Measurements from ENCODE around the gene HNRNPF. TPM values are rescaled to one million over a fixed set of nuclear protein-coding genes. Genes with fewer than 3 reads are reported as not detected.

Gene HNRNPF
- total RNA-seq, 6 experiments from 2014 or later, result 133 to 164 (median 159) TPM

DNA sequence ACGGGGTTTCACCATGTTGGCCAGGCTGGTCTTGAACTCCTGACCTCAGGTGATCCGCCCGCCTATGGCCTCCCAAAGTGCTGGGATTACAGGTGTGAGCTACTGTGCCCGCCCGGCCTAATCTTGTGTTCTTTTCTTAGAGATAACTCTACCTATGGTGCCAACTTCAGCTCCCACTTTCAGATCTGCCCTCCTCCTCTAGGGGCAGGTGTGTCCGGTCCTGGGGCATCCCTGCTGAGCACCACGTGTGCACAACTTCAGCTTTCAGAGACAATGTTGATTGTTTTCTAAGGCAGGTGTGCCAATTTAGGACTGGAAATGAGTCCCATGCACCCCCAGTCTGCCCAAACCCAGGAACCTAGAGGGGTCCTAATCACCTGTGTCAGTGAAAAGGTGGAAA lies 56.0 kb downstream of the HNRNPF start:
- Mint-ChIP-seq H3K9me3 (no peaks in the 10 kb centered on the region), H3K4me3 (no peak overlapping the region), H3K36me3 (ENCODE audit: low read depth) (no peaks in the 10 kb centered on the region), H3K4me1 (ENCODE audit: low read depth) (peaks cover 20% of the 10 kb centered on the region), H3K27me3 (ENCODE audit: insufficient read depth) (peaks cover 29% of the 10 kb centered on the region), H3K27ac (no peak overlapping the region)
- DNase-seq, result no peak
- no peak for TF ChIP-seq CTCF (IDR thresholded peaks at IDR 0.05)

DNA sequence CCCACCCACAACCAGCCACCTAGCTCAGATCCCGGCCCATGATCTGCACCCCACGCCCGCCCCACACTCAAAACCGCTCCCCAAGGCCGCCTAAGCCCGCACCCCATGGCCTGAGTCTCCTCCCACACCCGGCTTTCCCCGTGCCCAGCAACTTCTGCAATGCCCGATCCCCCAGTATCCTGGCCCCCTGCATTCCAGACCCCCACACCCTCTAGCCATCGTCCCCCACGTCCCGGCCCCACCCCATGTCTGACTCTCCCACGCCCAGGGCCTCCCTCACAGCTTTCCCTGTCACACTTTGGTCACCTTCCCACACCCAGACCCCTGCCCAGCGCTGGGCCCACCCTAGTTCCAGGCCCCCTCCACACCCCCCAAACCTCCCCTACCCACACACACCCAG lies 57.7 kb downstream of the HNRNPF start:
- H3K4me1 Mint-ChIP-seq (ENCODE audit: low read depth), result peaks cover 16% of the 10 kb centered on the region
- H3K27me3 Mint-ChIP-seq (ENCODE audit: insufficient read depth), result peaks cover 29% of the 10 kb centered on the region
- no peaks in the 10 kb centered on the region for H3K36me3 Mint-ChIP-seq (ENCODE audit: low read depth)
- no peak overlapping the region for H3K27ac Mint-ChIP-seq
- TF ChIP-seq CTCF (IDR thresholded peaks at IDR 0.05), result no peak
- H3K9me3 Mint-ChIP-seq, result no peaks in the 10 kb centered on the region
- no peak for DNase-seq
- no peak overlapping the region for H3K4me3 Mint-ChIP-seq

DNA sequence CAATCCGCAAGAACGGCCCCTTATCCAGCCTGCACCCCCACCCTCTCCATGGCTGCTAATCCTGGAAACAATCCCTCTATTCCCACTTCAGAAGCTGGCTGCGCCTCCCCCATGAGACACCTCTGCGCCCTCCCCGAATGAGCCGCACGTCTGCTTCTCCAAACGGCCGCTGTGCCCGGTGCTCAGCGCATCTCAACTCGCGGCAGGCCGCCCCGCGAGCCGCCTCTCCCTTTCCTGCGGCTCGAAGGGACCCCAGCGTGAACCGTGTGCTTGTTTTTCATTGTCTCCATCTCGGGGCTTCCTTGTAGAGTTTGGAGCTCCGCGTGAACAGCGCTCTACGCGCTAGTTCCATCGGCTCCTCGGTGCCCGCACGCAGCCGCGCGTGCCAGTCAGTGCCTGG lies 58.3 kb downstream of the HNRNPF start:
- H3K4me3 Mint-ChIP-seq, result no peak overlapping the region
- no peaks in the 10 kb centered on the region for H3K9me3 Mint-ChIP-seq
- peaks cover 10% of the 10 kb centered on the region for H3K4me1 Mint-ChIP-seq (ENCODE audit: low read depth)

DNA sequence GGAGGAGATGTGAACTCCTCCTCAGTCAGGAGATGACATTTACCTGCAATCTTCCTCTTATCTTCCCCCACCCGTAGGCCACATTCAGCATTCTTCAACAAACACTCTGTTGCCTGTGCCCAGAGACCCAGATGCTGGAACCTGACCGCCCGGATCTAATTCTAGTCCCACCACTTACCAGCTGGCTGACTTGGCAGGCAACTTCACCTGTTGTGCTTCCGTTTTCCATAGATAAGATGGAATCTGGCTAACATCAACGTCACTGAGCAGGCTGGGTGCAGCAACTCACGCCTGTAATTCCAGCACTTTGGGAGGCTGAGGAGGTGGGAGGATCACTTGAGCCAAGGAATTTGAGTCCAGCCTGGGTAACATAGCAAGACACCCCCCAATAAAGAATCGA lies 58.8 kb downstream of the HNRNPF start:
- DNase-seq, result no peak
- Mint-ChIP-seq H3K4me1 (ENCODE audit: low read depth) (peaks cover 8% of the 10 kb centered on the region; the same call in 1 of the 2 replicates), H3K36me3 (ENCODE audit: low read depth) (no peaks in the 10 kb centered on the region), H3K4me3 (no peak overlapping the region), H3K27me3 (ENCODE audit: insufficient read depth) (peaks cover 24% of the 10 kb centered on the region), H3K9me3 (no peaks in the 10 kb centered on the region), H3K27ac (no peak overlapping the region)
- TF ChIP-seq CTCF (IDR thresholded peaks at IDR 0.05), result no peak

More for the DNA sequence above, 58.3 kb downstream of the HNRNPF start:
- no peak for TF ChIP-seq CTCF (IDR thresholded peaks at IDR 0.05)
- no peaks in the 10 kb centered on the region for H3K36me3 Mint-ChIP-seq (ENCODE audit: low read depth)
- DNase-seq, result no peak
- no peak overlapping the region for H3K27ac Mint-ChIP-seq
- peaks cover 26% of the 10 kb centered on the region for H3K27me3 Mint-ChIP-seq (ENCODE audit: insufficient read depth)

- no peaks in the 10 kb centered on the region for H3K9me3 Mint-ChIP-seq
- TF ChIP-seq CTCF (IDR thresholded peaks at IDR 0.05), result peak; percentile 94
- H3K27ac Mint-ChIP-seq, result no peak overlapping the region
- H3K27me3 Mint-ChIP-seq (ENCODE audit: insufficient read depth), result peaks cover 23% of the 10 kb centered on the region
- no peak overlapping the region for H3K4me3 Mint-ChIP-seq
- H3K36me3 Mint-ChIP-seq (ENCODE audit: low read depth), result no peaks in the 10 kb centered on the region
- DNase-seq, result peak; percentile 65
- H3K4me1 Mint-ChIP-seq (ENCODE audit: low read depth), result peaks cover 13% of the 10 kb centered on the region; the same call in 1 of the 2 replicates
Measured at GRCh38 chr10:43348511-43349312, 60.3 kb downstream of the HNRNPF start.
